ENCODE data around the gene PIN1.

Gene PIN1

GRCh38 chr19:9808855-9809824 lies 26.0 kb upstream of the PIN1 start:
- no peak overlapping the region for H2BK12ac ChIP-seq (ENCODE audit: low read length)
- no peaks in the 10 kb centered on the region for H3K79me1 ChIP-seq (ENCODE audit: low read length)
- H3K4me1 ChIP-seq (ENCODE audit: control insufficient read depth in 1 of 2, insufficient read depth in 2 of 2, low read length in 2 of 2): no peaks in the 10 kb centered on the region
- no peak overlapping the region for H3K23ac ChIP-seq (ENCODE audit: low read length)
- H3K79me2 ChIP-seq (ENCODE audit: control insufficient read depth, insufficient read depth, low read length, poor library complexity): no peaks in the 10 kb centered on the region
- H3K18ac ChIP-seq (ENCODE audit: low read length): no peak overlapping the region
- H3K36me3 ChIP-seq (ENCODE audit: control insufficient read depth in 1 of 2, insufficient read depth in 2 of 2, low read length in 2 of 2): peaks cover 44 to 54% of the 10 kb centered on the region in 2 experiments
- no peak overlapping the region for H2AFZ ChIP-seq (ENCODE audit: insufficient read depth, low read length, poor library complexity)
- no peak overlapping the region for H4K12ac ChIP-seq (ENCODE audit: low read depth, low read length)
- no peak overlapping the region for H3K27ac ChIP-seq (ENCODE audit: low read depth, low read length)
- H3K27me3 ChIP-seq (ENCODE audit: insufficient read depth, low read length): no peaks in the 10 kb centered on the region
- no peak overlapping the region for H2BK5ac ChIP-seq (ENCODE audit: low read depth, low read length, poor library complexity)
- no peak overlapping the region for H3K4ac ChIP-seq (ENCODE audit: low read depth, low read length)
- no peak overlapping the region for H3K4me3 ChIP-seq (ENCODE audit: low read depth, low read length)
- H4K8ac ChIP-seq (ENCODE audit: low read depth, low read length): no peak overlapping the region
- no peak overlapping the region for H2BK120ac ChIP-seq (ENCODE audit: insufficient read depth, low read length, poor library complexity)
- H3K9ac ChIP-seq (ENCODE audit: low read length): no peak overlapping the region
- no CpG with 5 or more reads among the region's 11 CpGs for WGBS (ENCODE audit: extremely low coverage, insufficient coverage, insufficient read length)
- no peak overlapping the region for H2AK5ac ChIP-seq (ENCODE audit: low read length)
- no peak overlapping the region for H3K4me2 ChIP-seq (ENCODE audit: low read length)
- no peak overlapping the region for H3K14ac ChIP-seq (ENCODE audit: low read length)
- DNase-seq: no peak
- no peaks in the 10 kb centered on the region for H3K9me3 ChIP-seq (ENCODE audit: insufficient read depth, low read depth, low read length)
- no peak overlapping the region for H4K91ac ChIP-seq (ENCODE audit: low read depth, low read length)

- Histone ChIP-seq H3K27me3 (ENCODE audit: insufficient read depth, low read length) (no peaks in the 10 kb centered on the region), H4K12ac (ENCODE audit: low read depth, low read length) (no peak overlapping the region), H3K79me2 (ENCODE audit: control insufficient read depth, insufficient read depth, low read length, poor library complexity) (no peaks in the 10 kb centered on the region), H3K18ac (ENCODE audit: low read length) (no peak overlapping the region), H4K8ac (ENCODE audit: low read depth, low read length) (no peak overlapping the region), H3K4me2 (ENCODE audit: low read length) (no peak overlapping the region), H3K27ac (ENCODE audit: low read depth, low read length) (no peak overlapping the region), H2BK120ac (ENCODE audit: insufficient read depth, low read length, poor library complexity) (no peak overlapping the region), H3K4ac (ENCODE audit: low read depth, low read length) (no peak overlapping the region), H3K4me3 (ENCODE audit: low read depth, low read length) (no peak overlapping the region), H2AFZ (ENCODE audit: insufficient read depth, low read length, poor library complexity) (no peak overlapping the region), H3K36me3 (ENCODE audit: control insufficient read depth in 1 of 2, insufficient read depth in 2 of 2, low read length in 2 of 2) (peaks cover 45 to 52% of the 10 kb centered on the region in 2 experiments), H3K14ac (ENCODE audit: low read length) (no peak overlapping the region), H2AK5ac (ENCODE audit: low read length) (no peak overlapping the region), H3K79me1 (ENCODE audit: low read length) (no peaks in the 10 kb centered on the region), H2BK5ac (ENCODE audit: low read depth, low read length, poor library complexity) (no peak overlapping the region), H4K91ac (ENCODE audit: low read depth, low read length) (no peak overlapping the region), H2BK12ac (ENCODE audit: low read length) (no peak overlapping the region), H3K9me3 (ENCODE audit: insufficient read depth, low read depth, low read length) (peaks cover 3% of the 10 kb centered on the region), H3K9ac (ENCODE audit: low read length) (no peak overlapping the region), H3K23ac (ENCODE audit: low read length) (no peak overlapping the region), H3K4me1 (ENCODE audit: control insufficient read depth in 1 of 2, insufficient read depth in 2 of 2, low read length in 2 of 2) (no peaks in the 10 kb centered on the region)
- WGBS (ENCODE audit: extremely low coverage, insufficient coverage, insufficient read length): no CpG with 5 or more reads among the region's 21 CpGs
- DNase-seq: no peak
These were observed 24.0 kb upstream of the PIN1 start for GRCh38 chr19:9811139-9811538.

GRCh38 chr19:9818175-9818733 lies 16.9 kb upstream of the PIN1 start:
- H3K27ac ChIP-seq (ENCODE audit: low read depth, low read length): peak overlapping the region; percentile 97
- DNase-seq: peak in 1 of 2 donors; percentile 11
- peak overlapping the region; percentile 96 for H3K4ac ChIP-seq (ENCODE audit: low read depth, low read length)
- peak overlapping the region; percentile 100 for H3K14ac ChIP-seq (ENCODE audit: low read length)
- H4K91ac ChIP-seq (ENCODE audit: low read depth, low read length): peak overlapping the region; percentile 90
- H2AFZ ChIP-seq (ENCODE audit: insufficient read depth, low read length, poor library complexity): peak overlapping the region; percentile 100
- H2BK5ac ChIP-seq (ENCODE audit: low read depth, low read length, poor library complexity): peak overlapping the region; percentile 99
- H3K23ac ChIP-seq (ENCODE audit: low read length): no peak overlapping the region
- H3K4me1 ChIP-seq (ENCODE audit: control insufficient read depth in 1 of 2, insufficient read depth in 2 of 2, low read length in 2 of 2): peaks cover 0 to 4% of the 10 kb centered on the region in 2 experiments
- peak overlapping the region; percentile 74 for H3K4me2 ChIP-seq (ENCODE audit: low read length)
- WGBS (ENCODE audit: extremely low coverage, insufficient coverage, insufficient read length): no CpG with 5 or more reads among the region's 39 CpGs
- H3K79me1 ChIP-seq (ENCODE audit: low read length): peaks cover 6% of the 10 kb centered on the region
- H4K8ac ChIP-seq (ENCODE audit: low read depth, low read length): peak overlapping the region; percentile 99
- H2BK12ac ChIP-seq (ENCODE audit: low read length): no peak overlapping the region
- peak overlapping the region; percentile 86 for H3K9ac ChIP-seq (ENCODE audit: low read length)
- peaks cover 7% of the 10 kb centered on the region for H3K79me2 ChIP-seq (ENCODE audit: control insufficient read depth, insufficient read depth, low read length, poor library complexity)
- H3K27me3 ChIP-seq (ENCODE audit: insufficient read depth, low read length): no peaks in the 10 kb centered on the region
- H3K9me3 ChIP-seq (ENCODE audit: insufficient read depth, low read depth, low read length): peaks cover 3% of the 10 kb centered on the region
- peak overlapping the region; percentile 95 for H3K18ac ChIP-seq (ENCODE audit: low read length)
- peak overlapping the region; percentile 93 for H2AK5ac ChIP-seq (ENCODE audit: low read length)
- H4K12ac ChIP-seq (ENCODE audit: low read depth, low read length): peak overlapping the region; percentile 98
- peak overlapping the region; percentile 96 for H2BK120ac ChIP-seq (ENCODE audit: insufficient read depth, low read length, poor library complexity)
- H3K36me3 ChIP-seq (ENCODE audit: control insufficient read depth in 1 of 2, insufficient read depth in 2 of 2, low read length in 2 of 2): peaks cover 6 to 7% of the 10 kb centered on the region in 2 experiments
- H3K4me3 ChIP-seq (ENCODE audit: low read depth, low read length): peak overlapping the region; percentile 97

GRCh38 chr19:9818734-9819595 lies 16.2 kb upstream of the PIN1 start, which contains the start of gene FBXL12:
FBXL12 (minus strand) TSS chr19:9819079; CDS start chr19:9818813, 266 bp downstream.
- no CpG with 5 or more reads among the region's 82 CpGs for WGBS (ENCODE audit: extremely low coverage, insufficient coverage, insufficient read length)
- Histone ChIP-seq H3K79me2 (ENCODE audit: control insufficient read depth, insufficient read depth, low read length, poor library complexity) (peaks cover 7% of the 10 kb centered on the region), H2AK5ac (ENCODE audit: low read length) (peak within 1 kb of the TSS; percentile 93)

More at GRCh38 chr19:9818734-9819595, 16.2 kb upstream of the PIN1 start, which contains the start of gene FBXL12:
- peak within 1 kb of the TSS; percentile 86 for H3K9ac ChIP-seq (ENCODE audit: low read length)
- DNase-seq: peak; percentile 100
- no peak within 1 kb of the TSS for H3K23ac ChIP-seq (ENCODE audit: low read length)
- peak within 1 kb of the TSS; percentile 96 for H2BK120ac ChIP-seq (ENCODE audit: insufficient read depth, low read length, poor library complexity)
- peak within 1 kb of the TSS; percentile 100 for H2AFZ ChIP-seq (ENCODE audit: insufficient read depth, low read length, poor library complexity)
- peak within 1 kb of the TSS; percentile 96 for H3K4ac ChIP-seq (ENCODE audit: low read depth, low read length)
- H3K9me3 ChIP-seq (ENCODE audit: insufficient read depth, low read depth, low read length): peaks cover 3% of the 10 kb centered on the region
- H3K4me1 ChIP-seq (ENCODE audit: control insufficient read depth in 1 of 2, insufficient read depth in 2 of 2, low read length in 2 of 2): peaks cover 0 to 4% of the 10 kb centered on the region in 2 experiments
- H2BK5ac ChIP-seq (ENCODE audit: low read depth, low read length, poor library complexity): peak within 1 kb of the TSS; percentile 99
- H3K27ac ChIP-seq (ENCODE audit: low read depth, low read length): peak within 1 kb of the TSS; percentile 97
- H4K8ac ChIP-seq (ENCODE audit: low read depth, low read length): peak within 1 kb of the TSS; percentile 99
- H3K4me3 ChIP-seq (ENCODE audit: low read depth, low read length): peak within 1 kb of the TSS; percentile 97
- peaks cover 6% of the 10 kb centered on the region for H3K79me1 ChIP-seq (ENCODE audit: low read length)
- peaks cover 4 to 6% of the 10 kb centered on the region in 2 experiments for H3K36me3 ChIP-seq (ENCODE audit: control insufficient read depth in 1 of 2, insufficient read depth in 2 of 2, low read length in 2 of 2)
- H2BK12ac ChIP-seq (ENCODE audit: low read length): no peak within 1 kb of the TSS
- no peaks in the 10 kb centered on the region for H3K27me3 ChIP-seq (ENCODE audit: insufficient read depth, low read length)
- peak within 1 kb of the TSS; percentile 95 for H3K18ac ChIP-seq (ENCODE audit: low read length)
- peak within 1 kb of the TSS; percentile 74 for H3K4me2 ChIP-seq (ENCODE audit: low read length)
- H4K91ac ChIP-seq (ENCODE audit: low read depth, low read length): peak within 1 kb of the TSS; percentile 90
- peak within 1 kb of the TSS; percentile 100 for H3K14ac ChIP-seq (ENCODE audit: low read length)
- peak within 1 kb of the TSS; percentile 98 for H4K12ac ChIP-seq (ENCODE audit: low read depth, low read length)
